ENCODE data around the gene ZDHHC19.
"Not testable (repeated sequence)": the region's sequence is repeated elsewhere in the genome, so short reads cannot be mapped to it uniquely, and the experiment has no call there.

ZDHHC19 gene

DNA sequence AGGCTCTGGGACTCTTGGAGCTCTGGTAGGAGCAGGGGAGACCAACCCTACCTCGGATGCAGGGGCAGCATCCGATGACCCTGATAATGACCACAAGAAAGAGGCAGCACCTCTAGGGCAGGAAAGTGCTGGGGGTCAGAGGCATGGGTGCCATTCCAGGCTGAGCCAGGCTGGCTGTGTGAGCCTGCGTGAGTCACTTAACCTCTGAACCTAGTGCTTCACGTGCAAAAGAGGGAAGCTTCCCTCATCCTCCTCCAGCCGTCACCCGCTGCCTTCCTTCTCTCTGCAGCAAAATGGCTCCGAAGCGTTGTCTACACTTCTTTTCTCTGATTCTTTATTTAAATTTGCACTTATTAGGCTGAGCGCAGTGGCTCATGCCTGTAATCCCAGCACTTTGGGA lies 35.5 kb downstream of the ZDHHC19 start:
- TF ChIP-seq, protein P1, sequence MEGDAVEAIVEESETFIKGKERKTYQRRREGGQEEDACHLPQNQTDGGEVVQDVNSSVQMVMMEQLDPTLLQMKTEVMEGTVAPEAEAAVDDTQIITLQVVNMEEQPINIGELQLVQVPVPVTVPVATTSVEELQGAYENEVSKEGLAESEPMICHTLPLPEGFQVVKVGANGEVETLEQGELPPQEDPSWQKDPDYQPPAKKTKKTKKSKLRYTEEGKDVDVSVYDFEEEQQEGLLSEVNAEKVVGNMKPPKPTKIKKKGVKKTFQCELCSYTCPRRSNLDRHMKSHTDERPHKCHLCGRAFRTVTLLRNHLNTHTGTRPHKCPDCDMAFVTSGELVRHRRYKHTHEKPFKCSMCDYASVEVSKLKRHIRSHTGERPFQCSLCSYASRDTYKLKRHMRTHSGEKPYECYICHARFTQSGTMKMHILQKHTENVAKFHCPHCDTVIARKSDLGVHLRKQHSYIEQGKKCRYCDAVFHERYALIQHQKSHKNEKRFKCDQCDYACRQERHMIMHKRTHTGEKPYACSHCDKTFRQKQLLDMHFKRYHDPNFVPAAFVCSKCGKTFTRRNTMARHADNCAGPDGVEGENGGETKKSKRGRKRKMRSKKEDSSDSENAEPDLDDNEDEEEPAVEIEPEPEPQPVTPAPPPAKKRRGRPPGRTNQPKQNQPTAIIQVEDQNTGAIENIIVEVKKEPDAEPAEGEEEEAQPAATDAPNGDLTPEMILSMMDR (IDR thresholded peaks at IDR 0.05; ENCODE audit: insufficient read depth, low read depth, low read length, missing control alignments) = no peak
- no peak overlapping the region for H3K4me3 ChIP-seq (ENCODE audit: low read depth, low read length)
- no peak for DNase-seq (ENCODE audit: low read depth)

DNA sequence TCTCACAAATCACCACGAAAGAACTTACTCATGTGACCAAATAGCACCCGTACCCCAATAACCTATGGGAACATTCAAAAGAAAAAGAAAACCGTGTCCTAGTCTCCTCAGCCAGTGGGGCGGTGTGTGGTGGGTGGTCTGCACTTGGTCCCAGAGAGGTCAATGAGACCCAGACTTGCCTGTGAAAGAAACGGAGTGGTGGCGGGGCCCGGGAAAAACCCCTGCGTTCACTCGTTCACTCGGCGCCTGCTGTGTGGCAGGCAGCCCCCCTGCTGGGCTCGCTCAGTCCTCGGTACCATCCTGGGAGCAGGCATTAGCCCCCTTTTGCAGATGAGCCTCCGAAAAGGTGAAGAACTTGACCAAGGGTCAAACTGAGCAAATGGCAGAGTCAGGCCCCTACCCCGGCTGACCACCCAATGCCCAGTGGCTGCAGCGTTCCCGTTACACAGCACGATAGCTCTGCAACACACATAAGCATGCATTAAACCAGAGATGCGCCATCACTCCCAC lies 36.0 kb downstream of the ZDHHC19 start:
- TF ChIP-seq, protein P1 (IDR thresholded peaks at IDR 0.05; ENCODE audit: insufficient read depth, low read depth, low read length, missing control alignments) = no peak
- no peak for DNase-seq (ENCODE audit: low read depth)
- H3K4me3 ChIP-seq (ENCODE audit: low read depth, low read length) = no peak overlapping the region

DNA sequence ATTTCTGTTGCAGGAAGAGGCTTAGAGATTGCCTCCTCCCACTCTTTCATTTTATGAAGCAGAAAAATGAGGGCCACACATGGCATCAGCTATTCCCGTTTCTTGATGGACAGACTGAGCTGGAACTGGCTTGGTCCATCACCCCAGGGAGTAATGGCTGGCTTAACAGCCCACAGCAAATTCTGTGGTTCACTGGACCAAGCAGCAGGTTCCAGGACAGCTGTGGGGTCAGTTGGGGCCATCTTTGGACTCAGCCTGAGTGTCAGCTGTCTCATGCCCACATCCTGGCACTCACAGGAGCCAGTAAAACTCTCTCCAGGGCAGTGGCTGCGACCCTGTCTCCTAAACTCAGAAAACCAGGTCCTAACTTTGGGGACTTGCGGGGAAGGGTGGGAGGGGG lies 36.5 kb downstream of the ZDHHC19 start:
- DNase-seq (ENCODE audit: low read depth) = no peak
- TF ChIP-seq, protein P1 (IDR thresholded peaks at IDR 0.05; ENCODE audit: insufficient read depth, low read depth, low read length, missing control alignments) = no peak
- H3K4me3 ChIP-seq (ENCODE audit: low read depth, low read length) = no peak overlapping the region

DNA sequence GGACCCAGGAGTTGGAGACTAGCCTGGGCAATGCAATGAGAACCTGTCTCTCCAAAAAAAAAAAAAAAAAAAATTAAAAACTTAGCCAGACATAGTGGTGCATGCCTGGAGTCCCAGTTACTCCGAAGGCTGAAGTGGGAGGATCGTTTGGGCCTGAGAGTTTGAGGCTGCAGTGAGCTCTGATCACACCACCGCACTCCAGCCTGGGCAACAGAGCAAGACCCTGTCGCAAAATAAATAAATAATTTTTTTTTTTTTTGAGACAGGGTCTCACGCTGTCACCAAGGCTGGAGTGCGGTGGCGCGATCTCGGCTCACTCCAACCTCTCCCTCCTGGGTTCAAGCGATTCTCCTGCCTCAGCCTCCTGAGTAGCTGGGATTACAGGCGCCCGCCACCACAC lies 40.9 kb downstream of the ZDHHC19 start:
- not testable (repeated sequence) for DNase-seq (ENCODE audit: low read depth)

DNA sequence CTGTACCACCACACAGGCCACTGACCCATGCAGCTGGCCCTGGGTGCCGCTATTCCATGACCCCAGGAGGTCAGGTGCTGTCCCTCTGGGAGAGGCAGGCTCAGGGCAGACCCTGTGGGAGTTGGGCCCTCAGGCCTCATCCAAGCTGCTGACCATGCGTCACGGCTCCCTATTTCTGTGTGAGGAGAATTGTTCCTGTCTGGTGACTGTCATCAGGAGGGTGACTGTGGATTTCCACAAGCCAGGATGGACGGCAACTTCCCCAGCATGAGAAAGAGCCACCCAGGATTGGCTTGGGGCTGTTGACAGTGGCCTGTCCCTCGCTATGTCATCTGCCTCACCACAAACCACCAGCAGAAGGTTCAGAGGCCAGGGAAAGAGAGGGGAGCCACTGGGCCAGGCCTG lies 41.4 kb downstream of the ZDHHC19 start:
- TF ChIP-seq, protein P1 (IDR thresholded peaks at IDR 0.05; ENCODE audit: insufficient read depth, low read depth, low read length, missing control alignments) = no peak
- no peak for DNase-seq (ENCODE audit: low read depth)
- no peak overlapping the region for H3K4me3 ChIP-seq (ENCODE audit: low read depth, low read length)

More for the DNA sequence above, 40.9 kb downstream of the ZDHHC19 start:
- not testable (repeated sequence) for H3K4me3 ChIP-seq (ENCODE audit: low read depth, low read length)

DNA sequence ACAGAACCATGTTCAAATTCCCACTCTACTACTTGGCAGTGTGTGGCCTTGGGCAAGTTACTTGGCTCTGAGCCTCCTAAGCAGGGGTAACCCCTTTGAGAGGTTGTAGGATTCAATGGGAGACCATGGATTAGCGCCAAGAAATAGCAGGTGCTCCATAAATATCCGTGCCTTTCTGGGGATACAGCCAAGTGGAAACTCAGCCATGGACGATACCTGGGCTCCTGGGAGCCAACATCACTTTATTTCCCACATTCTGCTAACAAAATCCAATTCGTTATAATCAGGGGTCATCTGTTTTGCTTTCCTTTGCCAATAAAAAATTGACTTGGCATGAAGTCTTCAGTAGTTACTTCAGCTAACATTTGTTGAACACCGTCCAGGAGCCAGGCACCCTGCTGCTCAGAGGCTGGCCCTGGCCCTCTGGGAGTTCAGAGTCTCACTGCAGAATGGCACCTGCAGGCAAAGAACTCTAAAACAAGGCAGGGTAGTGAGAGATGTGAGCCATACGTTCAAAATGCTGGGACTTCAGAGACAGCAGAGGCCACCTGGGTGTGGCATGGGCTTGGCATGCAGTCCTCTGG lies 42.3 kb downstream of the ZDHHC19 start:
- no peak overlapping the region for H3K4me3 ChIP-seq (ENCODE audit: low read depth, low read length)
- DNase-seq (ENCODE audit: low read depth) = no peak
- TF ChIP-seq, protein P1 (IDR thresholded peaks at IDR 0.05; ENCODE audit: insufficient read depth, low read depth, low read length, missing control alignments) = no peak

DNA sequence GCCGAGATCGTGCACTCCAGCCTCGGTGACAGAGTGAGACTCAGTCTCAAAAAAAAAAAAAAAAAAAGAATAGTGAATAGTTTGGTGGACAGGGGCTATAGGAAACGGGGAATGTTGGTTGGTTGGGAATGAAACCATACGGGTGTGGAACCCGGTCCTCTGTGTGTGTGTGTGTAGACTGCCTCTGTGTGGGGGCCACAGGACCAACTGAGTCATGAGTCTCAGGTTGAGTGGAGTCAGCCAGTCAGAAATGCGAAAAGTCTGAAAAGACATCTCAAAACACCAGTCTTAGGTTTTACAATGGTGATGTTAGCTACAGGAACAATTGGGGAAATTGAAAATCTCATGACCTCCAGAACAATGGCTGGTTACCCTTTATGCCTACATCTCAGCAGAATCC lies 44.5 kb downstream of the ZDHHC19 start:
- TF ChIP-seq, protein P1 (IDR thresholded peaks at IDR 0.05; ENCODE audit: insufficient read depth, low read depth, low read length, missing control alignments) = no peak
- DNase-seq (ENCODE audit: low read depth) = no peak
- H3K4me3 ChIP-seq (ENCODE audit: low read depth, low read length) = no peak overlapping the region

All from GM12865 (cell line).